ENCODE results near the gene PRKCZ.

Gene PRKCZ

DNA sequence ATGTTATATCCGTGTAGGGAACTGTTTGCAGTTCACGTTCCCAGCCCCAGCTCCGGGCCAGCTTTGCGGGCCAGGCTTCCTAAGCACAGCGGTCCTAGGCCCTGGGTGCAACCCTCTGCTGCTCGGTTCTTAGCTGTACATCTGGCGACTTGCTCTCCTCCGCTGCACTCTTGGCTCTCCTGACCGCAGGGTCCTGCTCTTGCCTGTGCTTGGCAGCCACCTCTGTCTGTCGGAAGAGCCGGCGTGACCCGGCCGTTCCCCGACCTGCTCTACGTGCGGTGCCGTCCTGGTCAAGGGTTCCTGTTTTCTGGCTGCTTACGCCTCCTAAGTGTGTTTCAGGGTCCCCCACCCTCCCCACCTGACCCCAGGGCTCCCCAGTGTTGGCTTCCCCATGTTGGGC is 107.6 kb downstream of the PRKCZ start:
- DNase-seq (ENCODE audit: low spot score), result no peak

- no peak for DNase-seq (ENCODE audit: low spot score)
Measured at GRCh38 chr1:2158272-2158671, 108.1 kb downstream of the PRKCZ start.

DNA sequence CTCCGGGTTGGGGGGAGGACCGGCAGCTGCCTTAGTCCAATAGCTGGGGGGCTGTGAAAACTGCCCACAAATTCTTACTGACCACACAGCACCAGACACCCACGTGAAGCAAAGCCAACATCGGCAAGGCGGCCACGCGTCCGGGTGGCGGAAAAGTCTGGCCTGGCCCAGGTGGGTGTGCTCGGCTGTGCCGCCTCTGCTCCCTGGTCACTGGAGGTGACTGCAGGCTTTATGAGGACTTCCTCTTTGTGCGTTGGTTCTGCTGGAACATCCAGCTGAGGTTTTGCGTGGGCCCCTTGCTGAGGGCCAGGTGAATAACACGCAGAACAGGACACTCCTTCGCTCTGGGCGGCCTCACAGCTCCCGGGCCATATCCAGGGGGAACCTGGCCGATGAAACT is 108.9 kb downstream of the PRKCZ start:
- no peak for DNase-seq (ENCODE audit: low spot score)

GRCh38 chr1:2160451-2161300 is 110.5 kb downstream of the PRKCZ start:
- peak; percentile 52 for DNase-seq (ENCODE audit: low spot score)

DNA sequence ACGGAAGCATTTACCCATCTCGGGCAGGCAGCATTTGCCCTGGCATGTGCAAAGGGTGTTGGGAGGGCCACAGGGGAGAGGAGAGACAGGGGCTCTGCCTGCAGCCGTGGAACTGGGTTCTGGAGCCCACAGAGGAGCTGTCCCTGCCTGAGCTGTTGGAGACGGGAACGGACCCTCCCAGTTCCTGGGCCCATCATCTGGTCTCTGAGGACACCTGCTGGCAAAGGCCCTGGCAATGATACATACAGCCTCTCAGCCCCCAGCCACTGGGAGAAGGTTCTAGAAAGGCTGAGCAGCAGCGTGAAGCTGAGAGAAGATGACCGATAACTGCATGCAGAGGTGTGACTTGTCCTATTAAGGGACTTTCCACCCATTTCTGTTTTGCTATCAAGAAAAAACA is 113.0 kb downstream of the PRKCZ start:
- DNase-seq (ENCODE audit: low spot score), result no peak

DNA sequence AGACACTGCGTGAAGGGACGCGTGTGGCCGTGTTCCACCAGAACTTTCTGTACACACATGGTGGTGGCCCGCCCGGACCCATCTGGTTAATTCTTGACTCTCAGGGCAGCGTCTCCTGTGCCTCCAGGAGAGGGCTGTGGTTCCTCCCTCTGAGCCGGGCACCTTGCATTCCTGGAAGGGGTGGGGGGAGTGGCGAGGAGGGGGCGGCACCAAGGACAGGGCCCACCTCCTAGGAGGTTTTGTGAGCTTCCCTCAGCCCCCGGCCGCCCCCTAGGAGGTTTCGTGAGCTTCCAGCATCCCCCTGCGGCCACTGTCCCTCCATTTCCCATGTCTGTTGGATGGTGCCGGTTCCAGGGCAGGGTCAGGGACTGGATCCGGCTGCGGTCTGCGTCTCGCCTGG is 115.4 kb downstream of the PRKCZ start:
- no peak for DNase-seq (ENCODE audit: low spot score)

DNA sequence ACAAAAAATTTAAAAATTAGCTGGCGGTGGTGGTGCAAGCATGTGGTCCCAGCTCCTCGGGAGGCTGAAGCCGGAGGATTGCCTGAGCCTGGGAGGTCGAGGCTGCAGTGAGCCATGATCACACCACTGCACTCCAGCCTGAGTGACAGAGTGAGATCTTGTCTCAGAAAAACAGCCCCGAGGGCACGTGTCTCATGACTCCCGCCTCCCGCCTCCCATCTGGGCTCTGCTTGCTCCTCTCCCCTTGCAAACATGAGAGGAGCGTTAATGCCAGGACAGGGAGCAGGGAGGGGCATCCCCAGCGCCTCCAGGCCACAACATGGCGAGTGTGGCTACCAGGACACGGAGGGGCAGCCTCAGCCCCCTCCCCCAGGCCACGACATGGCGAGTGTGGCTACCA is 116.0 kb downstream of the PRKCZ start:
- DNase-seq (ENCODE audit: low spot score), result no peak

DNA sequence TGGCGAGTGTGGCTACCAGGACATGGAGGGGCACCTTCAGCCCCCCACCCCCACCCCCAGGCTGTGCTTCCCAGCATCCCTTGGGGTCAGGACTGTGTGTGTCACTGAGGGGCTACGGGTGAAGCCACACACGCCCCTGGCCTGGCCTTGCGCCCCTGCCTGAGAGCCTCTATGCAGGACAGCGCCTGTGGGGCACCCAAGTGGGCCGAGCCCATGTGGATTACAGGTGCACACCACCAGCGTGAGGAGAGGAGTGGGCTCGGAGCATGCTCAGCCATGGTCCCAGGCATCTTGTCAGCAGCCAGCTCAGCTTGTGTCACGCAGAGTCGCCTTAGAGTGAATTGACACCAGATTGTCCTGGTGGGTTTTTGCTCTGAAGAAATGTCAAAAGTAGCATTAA is 116.5 kb downstream of the PRKCZ start:
- no peak for DNase-seq (ENCODE audit: low spot score)

- DNase-seq (ENCODE audit: low spot score), result no peak
Measured at GRCh38 chr1:2168090-2168489, 117.9 kb downstream of the PRKCZ start.

GRCh38 chr1:2168535-2168934 is 118.3 kb downstream of the PRKCZ start:
- DNase-seq (ENCODE audit: low spot score), result no peak

- no peak for DNase-seq (ENCODE audit: low spot score)
Measured at GRCh38 chr1:2169200-2169836, 119.1 kb downstream of the PRKCZ start.

DNA sequence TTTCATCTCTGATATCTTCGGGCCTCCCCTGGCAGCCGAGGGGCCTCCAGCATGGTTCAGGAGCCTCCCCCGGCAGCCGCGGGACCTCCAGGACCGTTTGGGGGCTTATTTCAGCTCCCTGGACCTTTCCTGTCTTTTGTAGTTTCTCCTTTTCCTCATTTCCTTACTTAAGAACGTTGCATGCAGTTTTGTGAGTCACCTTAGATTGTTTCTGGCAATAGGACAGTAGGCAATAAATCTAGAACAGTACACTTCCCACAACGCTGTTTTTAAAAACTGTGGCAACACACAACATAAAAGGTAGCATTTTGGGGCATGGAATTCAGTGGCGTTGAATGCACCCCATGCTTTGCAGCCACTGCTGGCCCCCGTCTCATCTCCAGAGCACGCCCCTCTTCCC is 120.0 kb downstream of the PRKCZ start:
- DNase-seq (ENCODE audit: low spot score), result no peak

DNA sequence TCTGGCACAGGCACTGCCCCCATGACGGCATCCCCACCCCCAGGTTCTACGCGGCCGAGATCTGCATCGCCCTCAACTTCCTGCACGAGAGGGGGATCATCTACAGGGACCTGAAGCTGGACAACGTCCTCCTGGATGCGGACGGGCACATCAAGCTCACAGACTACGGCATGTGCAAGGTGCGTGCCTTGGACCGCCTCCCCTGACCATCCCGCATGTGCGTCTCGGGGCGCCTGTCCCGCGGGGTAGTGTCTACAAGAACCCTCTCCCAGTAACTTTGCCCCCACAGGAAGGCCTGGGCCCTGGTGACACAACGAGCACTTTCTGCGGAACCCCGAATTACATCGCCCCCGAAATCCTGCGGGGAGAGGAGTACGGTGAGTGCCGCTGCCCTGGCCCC is 121.8 kb downstream of the PRKCZ start:
- DNase-seq (ENCODE audit: low spot score), result no peak

- DNase-seq (ENCODE audit: low spot score), result no peak
Measured at GRCh38 chr1:2172551-2173146, 122.4 kb downstream of the PRKCZ start.

DNA sequence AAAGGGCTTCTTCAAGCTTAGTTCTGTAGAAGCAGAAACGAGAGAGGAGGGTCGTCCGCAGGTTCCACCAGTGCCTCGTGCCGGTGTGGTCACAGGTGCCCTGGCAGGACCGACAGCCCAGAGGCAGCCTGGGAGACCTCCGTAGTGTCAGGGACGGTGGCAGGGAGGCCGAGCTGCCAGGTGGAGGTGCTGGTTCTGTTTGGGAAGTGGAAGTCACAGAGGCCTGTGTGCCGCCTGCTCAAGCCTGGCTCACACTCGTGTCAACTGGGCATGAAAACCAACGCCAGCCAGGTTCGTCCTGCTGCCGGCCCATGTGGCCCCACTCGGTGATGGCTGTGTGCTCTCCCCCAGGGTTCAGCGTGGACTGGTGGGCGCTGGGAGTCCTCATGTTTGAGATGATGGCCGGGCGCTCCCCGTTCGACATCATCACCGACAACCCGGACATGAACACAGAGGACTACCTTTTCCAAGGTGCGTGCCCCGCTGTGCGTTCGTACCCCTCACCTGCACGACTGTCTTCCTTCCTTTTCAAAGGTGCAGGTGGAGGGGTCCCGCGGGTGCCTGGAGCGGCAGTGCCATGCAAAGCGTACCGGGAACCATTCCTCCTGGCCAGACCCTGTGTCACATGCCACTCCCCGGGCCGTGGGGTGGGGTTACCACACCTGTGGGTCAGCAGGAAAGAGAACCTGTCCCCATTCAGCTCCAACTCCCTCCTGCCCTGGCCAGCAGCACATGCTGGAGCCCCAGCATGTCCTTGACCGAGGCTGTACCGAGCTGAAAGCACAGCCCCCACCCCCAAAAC is 123.5 kb downstream of the PRKCZ start:
- no peak for DNase-seq (ENCODE audit: low spot score)

- peak; percentile 72 for DNase-seq (ENCODE audit: low spot score)
Measured at GRCh38 chr1:2174348-2175054, 124.3 kb downstream of the PRKCZ start.

- no peak for DNase-seq (ENCODE audit: low spot score)
Measured at GRCh38 chr1:2175055-2175414, 124.8 kb downstream of the PRKCZ start.

DNA sequence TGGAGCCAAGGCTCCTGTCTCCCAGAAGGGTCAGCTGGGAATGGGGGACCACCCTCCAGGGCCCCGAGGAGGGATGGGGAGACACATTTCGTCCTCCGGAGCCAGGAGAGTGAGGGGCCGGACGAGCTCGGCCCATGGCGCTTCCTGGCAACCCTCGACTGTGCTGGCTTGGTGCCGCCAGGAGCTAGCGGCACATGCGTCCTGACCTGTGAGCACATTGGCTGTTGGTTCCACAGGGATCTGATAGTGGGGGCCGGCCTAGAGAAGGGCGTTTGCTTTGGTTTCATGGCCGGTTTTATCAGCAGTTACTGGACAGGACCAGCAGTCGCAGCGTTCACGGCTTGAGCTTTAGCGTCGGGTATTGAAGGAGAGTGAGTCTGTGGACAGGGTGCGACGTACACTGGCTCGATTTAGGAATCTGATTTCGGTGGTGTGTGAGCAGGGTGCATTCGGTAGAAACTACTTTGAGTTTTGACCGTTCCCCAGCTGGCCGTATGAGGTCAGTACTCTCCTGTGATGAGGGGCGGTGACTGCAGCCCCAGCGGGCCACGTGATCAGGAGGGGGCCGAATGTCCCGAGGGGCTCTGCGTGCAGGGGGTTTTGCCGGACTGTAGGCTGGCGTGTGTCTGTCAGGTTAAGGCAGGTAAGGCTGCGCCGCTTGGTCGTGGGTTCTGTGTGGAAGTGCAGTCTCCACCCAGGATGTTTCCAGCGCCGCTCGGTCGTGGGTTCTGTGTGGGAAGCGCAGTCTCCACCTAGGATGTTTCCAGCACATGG is 125.7 kb downstream of the PRKCZ start:
- no peak for DNase-seq (ENCODE audit: low spot score)

GRCh38 chr1:2176615-2177014 is 126.4 kb downstream of the PRKCZ start:
- no peak for DNase-seq (ENCODE audit: low spot score)

- DNase-seq (ENCODE audit: low spot score), result no peak
Measured at GRCh38 chr1:2177541-2177940, 127.3 kb downstream of the PRKCZ start.

DNA sequence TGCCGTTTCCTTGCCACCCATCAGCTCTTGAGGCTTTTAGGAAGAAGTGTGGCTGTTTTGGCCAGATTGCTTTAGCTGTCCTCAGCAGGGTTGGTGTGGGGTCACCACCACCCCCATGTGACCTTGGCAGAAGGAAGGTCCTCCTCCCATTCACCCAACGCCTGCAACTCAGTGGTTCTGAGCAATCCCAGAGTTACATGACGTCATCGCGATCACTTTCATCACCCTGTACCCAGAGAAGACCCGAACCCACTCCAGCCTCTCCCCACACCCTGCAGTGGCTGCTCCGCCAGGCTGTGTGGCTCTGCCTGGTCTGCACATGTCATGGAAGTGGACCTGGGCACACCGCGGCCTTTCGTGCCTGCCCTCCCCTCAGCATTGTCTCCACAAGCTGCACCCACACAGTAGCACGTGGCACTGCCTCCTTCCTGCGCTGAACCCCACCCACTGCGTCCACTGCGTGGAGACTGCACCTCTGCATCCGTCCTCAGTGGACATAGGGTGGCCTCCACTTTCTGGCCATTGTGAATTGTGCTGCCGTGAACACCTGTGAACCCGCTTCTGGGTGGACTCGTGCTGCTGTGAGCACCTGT is 127.8 kb downstream of the PRKCZ start:
- no peak for DNase-seq (ENCODE audit: low spot score)
